NCI-H460 (cell line): ENCODE results near the gene CTSE. TPM values are rescaled to one million over a fixed set of nuclear protein-coding genes. Genes with fewer than 3 reads are reported as not detected.

Experiments used
- DNase-seq: peaks from one replicate; pipeline ENCODE4 v3.0.0-alpha.2; 2016; ENCODE audit warnings: low read depth; ENCODE audit errors: extremely low read depth
- total RNA-seq: library from RNA; depleted of rRNA; stranded (reverse); fragments of >200 nt; shearing (Covaris generic); gene quantifications from 2 replicates; pipeline ENCODE4 v1.2.3, GENCODE V29; 2014

CTSE gene
- total RNA-seq, 1 experiment from 2014 or later: not detected

DNA sequence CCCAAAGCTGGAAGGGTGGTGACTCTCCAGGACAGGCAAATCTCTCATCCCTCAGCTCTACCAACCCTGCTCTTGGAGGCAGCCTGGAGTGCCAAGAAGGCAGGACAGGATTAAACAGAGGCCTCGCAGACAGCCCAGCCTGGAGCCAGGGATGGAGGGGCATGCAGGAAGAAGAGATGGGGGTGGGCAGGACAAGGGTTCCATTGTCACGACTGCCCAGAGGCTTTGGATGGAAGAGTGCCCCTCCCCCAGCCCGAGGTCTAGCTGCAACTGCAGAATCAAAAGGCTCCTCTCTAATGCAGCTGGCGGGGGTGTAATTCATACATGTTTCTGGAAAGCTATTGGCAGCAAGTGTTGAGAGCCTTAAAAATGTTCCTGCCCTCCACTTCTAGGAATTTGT lies 29.3 kb downstream of the CTSE start:
- no peak for DNase-seq

GRCh38 chr1:205993068-205993467 lies 30.6 kb downstream of the CTSE start:
- DNase-seq: no peak

- no peak for DNase-seq
Measured at GRCh38 chr1:205992218-205992882, 31.3 kb downstream of the CTSE start.

GRCh38 chr1:205991237-205991636 lies 32.5 kb downstream of the CTSE start:
- no peak for DNase-seq

DNA sequence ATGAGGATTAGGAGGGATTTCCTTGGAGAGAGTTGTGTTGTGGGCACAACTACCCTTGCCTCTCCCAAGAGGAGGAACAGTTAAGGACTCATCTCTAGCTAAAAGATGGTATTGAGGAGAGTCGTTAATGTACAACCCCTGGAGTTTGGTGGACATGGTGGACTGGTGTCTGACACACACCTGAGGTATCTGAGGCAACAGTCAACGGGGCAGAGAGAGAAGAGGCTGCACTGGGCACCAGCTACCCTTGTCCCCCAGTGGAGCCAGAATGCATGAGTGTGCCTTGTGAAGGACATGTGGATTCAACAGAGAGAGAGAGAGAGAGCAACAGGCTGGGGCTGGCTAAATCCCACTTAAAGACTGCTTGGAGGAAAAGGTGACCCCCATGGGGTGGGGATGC lies 33.5 kb downstream of the CTSE start:
- DNase-seq: no peak

DNA sequence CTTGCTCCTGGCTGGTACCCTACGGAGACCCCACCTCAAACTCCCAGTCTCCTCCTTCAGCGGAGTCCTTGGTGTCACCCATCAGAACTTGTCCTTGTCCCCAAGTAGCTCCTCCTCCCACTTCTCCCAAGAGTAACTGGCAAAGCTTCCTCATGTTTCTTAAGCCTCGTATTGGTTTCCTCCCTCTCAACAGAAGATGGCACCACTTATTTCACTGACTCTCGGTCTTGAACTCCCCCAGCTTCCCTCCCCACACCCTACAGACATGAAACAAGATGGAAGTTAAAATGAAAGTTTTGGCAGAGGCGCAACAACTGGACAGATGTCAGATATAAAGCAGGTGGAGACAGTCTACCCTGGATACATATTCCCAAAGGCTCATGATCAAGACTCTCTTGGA lies 33.9 kb downstream of the CTSE start:
- no peak for DNase-seq

- no peak for DNase-seq
Measured at GRCh38 chr1:205988585-205988995, 35.1 kb downstream of the CTSE start.

- DNase-seq: no peak
Measured at GRCh38 chr1:205986861-205987260, 36.8 kb downstream of the CTSE start.

DNA sequence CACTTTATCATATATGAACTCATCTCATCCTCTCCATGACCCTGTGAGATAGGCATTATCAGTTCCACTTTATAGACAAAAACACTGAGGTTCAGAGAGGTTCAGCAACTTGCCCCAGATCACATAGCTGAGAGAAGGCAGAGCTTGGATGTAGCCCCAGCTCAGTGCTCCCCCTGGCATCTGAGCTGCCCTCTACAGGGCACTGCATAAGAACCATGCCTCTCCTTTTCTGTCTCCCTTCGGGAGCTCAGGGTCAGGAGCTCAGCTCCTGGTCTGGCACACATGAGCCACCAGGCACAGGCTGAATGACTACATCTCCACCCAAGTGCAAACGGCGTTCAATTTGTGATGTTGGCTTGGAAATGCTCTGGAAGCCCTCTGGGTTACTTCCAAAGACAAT lies 37.4 kb downstream of the CTSE start:
- DNase-seq: no peak

DNA sequence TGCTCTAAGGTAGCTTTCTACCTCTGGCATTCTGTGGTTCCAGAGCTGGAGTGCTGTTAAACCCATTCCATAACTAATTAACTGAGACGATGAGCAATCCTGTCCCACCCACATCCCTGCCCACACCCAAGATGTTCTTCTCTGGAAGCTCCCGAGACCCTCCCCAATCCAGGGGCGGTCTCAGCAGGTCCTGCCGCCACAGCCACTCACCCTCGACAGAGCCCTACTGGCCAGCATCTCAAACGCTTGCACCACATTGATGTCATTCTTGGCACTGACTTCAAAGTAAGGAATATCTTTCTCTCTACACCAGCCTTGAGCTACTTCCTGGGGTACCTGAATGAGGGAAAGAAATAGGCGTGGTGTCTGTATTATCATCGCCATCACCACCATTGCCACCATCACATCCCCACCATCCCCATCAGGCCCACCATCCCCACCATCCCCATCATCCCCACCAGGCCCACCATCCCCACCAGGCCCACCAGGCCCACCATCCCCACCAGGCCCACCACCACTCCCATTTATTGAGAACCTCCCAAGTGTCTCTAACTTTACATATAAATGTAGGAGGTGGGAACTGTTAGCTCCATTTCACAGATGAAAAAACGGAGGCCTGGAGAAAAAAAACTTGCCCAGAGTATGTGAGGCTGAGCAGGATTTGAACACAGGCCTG lies 38.2 kb downstream of the CTSE start:
- DNase-seq: no peak

- peak; percentile 54 for DNase-seq
Measured at GRCh38 chr1:205983925-205984725, 39.6 kb downstream of the CTSE start.

- no peak for DNase-seq
Measured at GRCh38 chr1:205981257-205981656, 42.4 kb downstream of the CTSE start.

GRCh38 chr1:205980237-205980870 lies 43.3 kb downstream of the CTSE start:
- DNase-seq: no peak

DNA sequence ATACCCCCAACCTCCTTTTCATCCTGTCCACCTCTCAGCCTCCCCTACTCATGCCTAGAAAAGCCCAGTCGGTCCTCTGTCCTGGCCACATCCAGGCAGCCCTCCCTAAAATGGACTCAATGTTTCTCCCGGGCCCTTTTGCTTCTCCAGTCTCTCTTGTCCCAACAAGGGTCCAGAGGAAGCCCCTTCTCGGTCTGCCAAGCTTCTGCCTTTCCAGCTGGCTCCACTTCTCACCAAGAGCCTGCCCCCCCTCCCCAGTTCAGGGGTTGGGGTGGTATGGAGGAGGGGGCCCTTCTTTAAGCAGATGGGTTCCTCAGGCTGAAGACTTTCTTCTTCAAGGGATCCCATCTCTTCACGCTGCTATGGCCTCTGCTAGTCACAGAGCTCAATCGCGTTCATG lies 44.4 kb downstream of the CTSE start:
- DNase-seq: no peak

GRCh38 chr1:205978676-205979075 lies 45.0 kb downstream of the CTSE start:
- DNase-seq: no peak

GRCh38 chr1:205977402-205978014 lies 46.2 kb downstream of the CTSE start:
- peak; percentile 82 for DNase-seq

GRCh38 chr1:205976708-205977401 lies 46.8 kb downstream of the CTSE start:
- DNase-seq: no peak

GRCh38 chr1:205976036-205976435 lies 47.7 kb downstream of the CTSE start:
- DNase-seq: no peak

GRCh38 chr1:205975387-205975998 lies 48.2 kb downstream of the CTSE start:
- no peak for DNase-seq

DNA sequence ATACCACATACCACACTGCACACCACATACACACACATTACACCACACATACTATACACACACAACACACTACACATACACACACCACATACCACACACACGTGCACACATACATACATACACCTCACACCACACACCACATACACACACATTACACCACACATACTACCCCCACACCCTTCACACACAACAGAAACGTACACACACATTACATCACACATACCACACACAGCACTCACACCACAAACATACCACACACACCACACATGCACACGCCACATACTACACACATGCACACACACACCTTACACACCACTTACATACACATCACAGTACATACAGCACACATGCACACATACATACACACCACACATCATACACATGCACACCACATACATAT lies 49.0 kb downstream of the CTSE start:
- DNase-seq: no peak
